Measurements from ENCODE around the gene C16orf86. TPM values are rescaled to one million over a fixed set of nuclear protein-coding genes. Genes with fewer than 3 reads are reported as not detected.

Gene C16orf86
- total and polyA plus RNA-seq, 8 donors: 3.2 to 83.0 (median 3.5) TPM; not detected in 3

GRCh38 chr16:67676939-67677338, 10.3 kb downstream of the C16orf86 start:
- Histone ChIP-seq H3K27ac (peak overlapping the region in 1 of 5 donors; percentile 23), H3K4me1 (peaks cover 21 to 38% (median 30%) of the 10 kb centered on the region in 4 donors), H3K9me3 (no peaks in the 10 kb centered on the region), H3K27me3 (no peaks in the 10 kb centered on the region), H3K4me3 (no peak overlapping the region), H3K36me3 (peaks cover 4 to 34% (median 16%) of the 10 kb centered on the region in 4 donors)
- intact Hi-C loops (cut with DNase I; ENCODE audit: low total_unique reads): no loop called here
- no peak for DNase-seq
- TF ChIP-seq EP300 (IDR thresholded peaks at IDR 0.05) (no peak), POLR2AphosphoS5 (IDR thresholded peaks at IDR 0.05) (no peak), POLR2A (IDR thresholded peaks at IDR 0.05) (no peak), CTCF (IDR thresholded peaks at IDR 0.05) (no peak)
- WGBS, 5 donors: 66 to 78% (median 70%) methylated on average over 8 of the region's 8 CpGs

- H3K27ac ChIP-seq: no peak overlapping the region
- intact Hi-C loops (cut with DNase I; ENCODE audit: low total_unique reads): no loop called here
- WGBS, 5 donors: 89 to 100% (median 92%) methylated on average over 1 of the region's 1 CpG
- TF ChIP-seq EP300 (IDR thresholded peaks at IDR 0.05) (no peak), POLR2AphosphoS5 (IDR thresholded peaks at IDR 0.05) (no peak), POLR2A (IDR thresholded peaks at IDR 0.05) (no peak)
- H3K4me3 ChIP-seq: no peak overlapping the region
- H3K4me1 ChIP-seq: peaks cover 21 to 31% (median 25%) of the 10 kb centered on the region in 4 donors
- H3K27me3 ChIP-seq: no peaks in the 10 kb centered on the region
- no peak for DNase-seq
- peaks cover 4 to 42% (median 21%) of the 10 kb centered on the region in 4 donors for H3K36me3 ChIP-seq
- H3K9me3 ChIP-seq: no peaks in the 10 kb centered on the region
Observed at GRCh38 chr16:67677712-67678111, 11.1 kb downstream of the C16orf86 start.

GRCh38 chr16:67678354-67679023, 11.9 kb downstream of the C16orf86 start:
- Histone ChIP-seq H3K9me3 (no peaks in the 10 kb centered on the region), H3K4me1 (peaks cover 14 to 23% (median 18%) of the 10 kb centered on the region in 4 donors), H3K4me3 (no peak overlapping the region), H3K36me3 (peaks cover 4 to 49% (median 29%) of the 10 kb centered on the region in 4 donors), H3K27me3 (no peaks in the 10 kb centered on the region), H3K27ac (peak overlapping the region in 1 of 5 donors; percentile 41)
- peak in 1 of 2 donors; percentile 42 for DNase-seq
- TF ChIP-seq CTCF (IDR thresholded peaks at IDR 0.05): no peak
- intact Hi-C loops (cut with DNase I; ENCODE audit: low total_unique reads): no loop called here
- WGBS, 5 donors: 80 to 83% (median 81%) methylated on average over 12 of the region's 12 CpGs

GRCh38 chr16:67679935-67680897, 13.6 kb downstream of the C16orf86 start:
- no peak overlapping the region for H3K4me3 ChIP-seq
- no peak for DNase-seq
- no peak overlapping the region for H3K27ac ChIP-seq
- no peak for TF ChIP-seq POLR2A (IDR thresholded peaks at IDR 0.05)
- no peak for TF ChIP-seq POLR2AphosphoS5 (IDR thresholded peaks at IDR 0.05)
- no peak for TF ChIP-seq CTCF (IDR thresholded peaks at IDR 0.05)
- TF ChIP-seq EP300 (IDR thresholded peaks at IDR 0.05): no peak
- WGBS, 5 donors: 90 to 94% (median 91%) methylated on average over 10 of the region's 10 CpGs
- intact Hi-C loops (cut with DNase I; ENCODE audit: low total_unique reads): no loop called here
- peaks cover 9 to 62% (median 43%) of the 10 kb centered on the region in 4 donors for H3K36me3 ChIP-seq
- H3K4me1 ChIP-seq: peaks cover 0 to 11% (median 5%) of the 10 kb centered on the region in 4 donors
- no peaks in the 10 kb centered on the region for H3K9me3 ChIP-seq
- H3K27me3 ChIP-seq: no peaks in the 10 kb centered on the region

All from stomach (tissue), 9 donors.